SK-N-SH (cell line): ENCODE data around the gene XXYLT1. TPM values are rescaled to one million over a fixed set of nuclear protein-coding genes. Genes with fewer than 3 reads are reported as not detected.

Source experiments
- CTCF ChIA-PET: fragments of 300-600, 350-600 bp; formaldehyde crosslinking; extraction: SDS; loops from one replicate; lab custom pipeline; 2021; lab: Yijun Ruan, JAX
- POLR2A ChIA-PET: fragments of 350-600 bp; sonication (Branson Sonifier 250); formaldehyde crosslinking; extraction: SDS; loops from one replicate; lab custom pipeline; 2020; ENCODE audit warnings: antibody characterized with exemption, inconsistent platforms; lab: Yijun Ruan, JAX
- DNase-seq: peaks from one replicate; pipeline ENCODE4 v3.0.0; 2012
- H2AFZ ChIP-seq: fragments of 200-600 bp; sonication (generic); 2 replicates; pipeline ENCODE4 v1.8.1; 2016; ENCODE audit warnings: antibody characterized with exemption, mild to moderate bottlenecking, low read depth
- H3F3A ChIP-seq: fragments of 200-600 bp; sonication (generic); replicated peaks from 2 replicates; pipeline ENCODE3; 2016; ENCODE audit warnings: antibody characterized with exemption, mild to moderate bottlenecking; ENCODE audit not compliant: insufficient read depth
- H3K27ac ChIP-seq, 2 experiments: fragments of 200-500 bp in 1 of 2; fragments of 200-600 bp in 1 of 2; sonication (Bioruptor generic) in 1 of 2; sonication (generic), shearing (Covaris generic) in 1 of 2; 2 replicates each; pipeline versions ENCODE4 v1.5.1 to v1.6.1; 2014 to 2016; ENCODE audit warnings: low read depth in 2 of 2, inconsistent platforms in 1 of 2, low read length in 1 of 2, mild to moderate bottlenecking in 1 of 2, mixed read lengths in 1 of 2
- H3K27me3 ChIP-seq: fragments of 200-600 bp; sonication (generic), shearing (Covaris generic); 2 replicates; pipeline ENCODE4 v1.6.1; 2016; ENCODE audit warnings: mixed run types; ENCODE audit not compliant: insufficient read depth
- H3K36me3 ChIP-seq, 2 experiments: fragments of 200-500 bp in 1 of 2; fragments of 200-600 bp in 1 of 2; sonication (Bioruptor generic) in 1 of 2; sonication (generic) in 1 of 2; replicated peaks in 1 of 2; 2 replicates each; pipeline versions ENCODE3 to v1.5.1; 2014 to 2016; ENCODE audit warnings: low read length in 1 of 2, mild to moderate bottlenecking in 1 of 2; ENCODE audit not compliant: insufficient read depth in 2 of 2, control insufficient read depth in 1 of 2
- H3K4me1 ChIP-seq, 2 experiments: fragments of 200-500 bp in 1 of 2; fragments of 200-600 bp in 1 of 2; sonication (Bioruptor generic) in 1 of 2; sonication (generic), shearing (Covaris generic) in 1 of 2; 2 replicates each; pipeline versions ENCODE4 v1.5.1 to v1.6.1; 2014 to 2016; ENCODE audit warnings: low read depth in 1 of 2, low read length in 1 of 2, mixed run types in 1 of 2; ENCODE audit not compliant: insufficient read depth in 2 of 2, control insufficient read depth in 1 of 2
- H3K4me2 ChIP-seq: fragments of 200-600 bp; sonication (generic), shearing (Covaris generic); 2 replicates; pipeline ENCODE4 v1.6.1; 2017; ENCODE audit warnings: mixed run types
- H3K4me3 ChIP-seq, 2 experiments: fragments of 200-500 bp in 1 of 2; fragments of 200-600 bp in 1 of 2; sonication (Bioruptor generic) in 1 of 2; sonication (generic), shearing (Covaris generic) in 1 of 2; 2 replicates each; pipeline versions ENCODE4 v1.5.1 to v1.8.1; 2014 to 2016; ENCODE audit warnings: low read depth in 2 of 2, inconsistent platforms in 1 of 2, low read length in 1 of 2, mild to moderate bottlenecking in 1 of 2, mixed read lengths in 1 of 2, moderate library complexity in 1 of 2
- H3K79me2 ChIP-seq: fragments of 200-600 bp; sonication (generic); 2 replicates; pipeline ENCODE4 v1.8.1; 2017; ENCODE audit warnings: mild to moderate bottlenecking; ENCODE audit not compliant: insufficient read depth
- H3K9ac ChIP-seq: fragments of 200-600 bp; sonication (generic); 2 replicates; pipeline ENCODE4 v1.6.1; 2017; ENCODE audit warnings: mixed run types
- H3K9me2 ChIP-seq: fragments of 200-600 bp; sonication (generic); 2 replicates; pipeline ENCODE4 v1.6.1; 2017; ENCODE audit warnings: mixed run types
- H3K9me3 ChIP-seq: fragments of 200-600 bp; sonication (generic); 2 replicates; pipeline ENCODE4 v1.6.1; 2017; ENCODE audit warnings: mixed run types, mild to moderate bottlenecking, moderate library complexity
- H4K20me1 ChIP-seq: fragments of 200-600 bp; sonication (generic); 2 replicates; pipeline ENCODE4 v1.6.1; 2017; ENCODE audit warnings: mild to moderate bottlenecking, mixed run types; ENCODE audit not compliant: insufficient read depth
- CTCF ChIP-seq: fragments of 200-600 bp; sonication (generic); IDR thresholded peaks from 2 replicates; pipeline ENCODE4 v1.6.1; 2017; ENCODE audit warnings: antibody characterized with exemption, mild to moderate bottlenecking, moderate library complexity
- EP300 ChIP-seq, 2 experiments: IDR thresholded peaks; 2 replicates each; pipeline versions ENCODE4 v1.4.0 to v1.6.1; 2012; ENCODE audit warnings: borderline replicate concordance in 1 of 2, low read depth in 1 of 2, low read length in 1 of 2
- GATA2 ChIP-seq: sonication (generic); formaldehyde crosslinking; IDR thresholded peaks from 2 replicates; pipeline ENCODE4 v1.5.0; 2020; ENCODE audit warnings: mild to moderate bottlenecking, missing genetic modification reagents
- NFIC ChIP-seq: IDR thresholded peaks from 2 replicates; pipeline ENCODE4 v1.4.0; 2012; ENCODE audit warnings: borderline replicate concordance
- PBX3 ChIP-seq: IDR thresholded peaks from 2 replicates; pipeline ENCODE4; 2012
- RCOR1 ChIP-seq: fragments of 150-350 bp; IDR thresholded peaks from 2 replicates; pipeline ENCODE4 v1.6.1; 2017; ENCODE audit warnings: antibody characterized with exemption, low read length
- REST ChIP-seq: IDR thresholded peaks from 2 replicates; pipeline ENCODE4 v1.6.1; 2012; ENCODE audit warnings: mild to moderate bottlenecking, low read depth, low read length, moderate library complexity
- RXRA ChIP-seq: IDR thresholded peaks from 2 replicates; pipeline ENCODE4 v1.4.0; 2012; ENCODE audit warnings: low read depth, mild to moderate bottlenecking, borderline replicate concordance
- SMC3 ChIP-seq: IDR thresholded peaks from 2 replicates; pipeline ENCODE4 v1.6.1; 2012; ENCODE audit warnings: low read depth, low read length, improper control_type of control experiment
- TCF12 ChIP-seq: IDR thresholded peaks from 2 replicates; pipeline ENCODE4 v1.4.0; 2012
- USF1 ChIP-seq: IDR thresholded peaks from 2 replicates; pipeline ENCODE4 v1.4.0; 2012; ENCODE audit warnings: low read depth, borderline replicate concordance
- USF2 ChIP-seq: fragments of 150-350 bp; IDR thresholded peaks from 2 replicates; pipeline ENCODE4 v1.6.1; 2017; ENCODE audit warnings: antibody characterized with exemption, low read length, low read depth, borderline replicate concordance
- WGBS: methylation state at CpG from one replicate; pipeline ENCODE4 v1.1.6; 2017; ENCODE audit warnings: low lambda C conversion rate; 5-methylcytosine and 5-hydroxymethylcytosine counted together
- polyA plus RNA-seq, 3 experiments: library from polyadenylated mRNA; depleted of rRNA; stranded (reverse); fragments of >200 nt; gene quantifications; 2 replicates each; pipeline ENCODE4 v1.2.3, GENCODE V29; 2012

The XXYLT1 gene
- polyA plus RNA-seq, 1 of the 3 experiments (the other 2 are of a cell fraction) = 22.6 TPM

GRCh38 chr3:195075199-195075940, 195.6 kb downstream of the XXYLT1 start:
- no peaks in the 10 kb centered on the region for H3K9me2 ChIP-seq
- H3K9me3 ChIP-seq = no peaks in the 10 kb centered on the region
- ChIA-PET CTCF (interaction anchor here (0.6 to 2.5 kb wide), 6 partner anchors 11 to 481 kb away, joined by 3 to 9 read pairs (median 4); no protein-coding TSS in a partner anchor), POLR2A (no interaction called here)
- WGBS = 82% methylated on average over 5 of the region's 14 CpGs
- H3K27ac ChIP-seq = peak overlapping the region in 1 of 2 experiments; percentile 48; a peak in 2 of 4 replicates
- peaks cover 0 to 50% of the 10 kb centered on the region in 2 experiments; a peak in 1 of 4 replicates for H3K4me1 ChIP-seq
- no peak overlapping the region for H3K4me2 ChIP-seq
- no peak overlapping the region for H3K4me3 ChIP-seq
- H2AFZ ChIP-seq = no peak overlapping the region
- H3K27me3 ChIP-seq = no peaks in the 10 kb centered on the region
- no peaks in the 10 kb centered on the region for H3K36me3 ChIP-seq
- H3F3A ChIP-seq = no peaks in the 10 kb centered on the region
- no peak overlapping the region for H3K9ac ChIP-seq
- H3K79me2 ChIP-seq = no peaks in the 10 kb centered on the region
- no peak for TF ChIP-seq REST
- 0 out of 2 replicates have a peak, but pooled peaks have one; percentile 3 for TF ChIP-seq TCF12
- no peak for TF ChIP-seq NFIC
- no peak for DNase-seq
- H4K20me1 ChIP-seq = no peaks in the 10 kb centered on the region

- H3K9me2 ChIP-seq = no peaks in the 10 kb centered on the region
- ChIA-PET CTCF (interaction anchor here (1.0 to 1.5 kb wide), 3 partner anchors 10 to 403 kb away, joined by 3 to 5 read pairs (median 4); partner anchors contain the start of gene LSG1), POLR2A (no interaction called here)
- H3K4me3 ChIP-seq = no peak overlapping the region
- no peaks in the 10 kb centered on the region for H3K9me3 ChIP-seq
- peaks cover 0 to 5% of the 10 kb centered on the region in 2 experiments for H3K36me3 ChIP-seq
- no peak overlapping the region for H3K27ac ChIP-seq
- DNase-seq = no peak
- peaks cover 0 to 38% of the 10 kb centered on the region in 2 experiments; a peak in 1 of 4 replicates for H3K4me1 ChIP-seq
- no peaks in the 10 kb centered on the region for H3F3A ChIP-seq
- H3K4me2 ChIP-seq = no peak overlapping the region
- no peak overlapping the region for H3K9ac ChIP-seq
- H2AFZ ChIP-seq = no peak overlapping the region
- no peaks in the 10 kb centered on the region for H3K27me3 ChIP-seq
- no peaks in the 10 kb centered on the region for H3K79me2 ChIP-seq
- H4K20me1 ChIP-seq = no peaks in the 10 kb centered on the region
- WGBS = 95% methylated on average over 16 of the region's 25 CpGs
- TF ChIP-seq NFIC (no peak), RCOR1 (no peak), TCF12 (no peak), RXRA (no peak), EP300 (IDR thresholded peaks at IDR 0.05; ENCODE audit: borderline replicate concordance in 1 of 2, low read depth in 1 of 2, low read length in 1 of 2) (no peak), PBX3 (no peak), USF1 (no peak), CTCF (no peak), SMC3 (no peak), GATA2 (no peak), USF2 (no peak)
Observed at GRCh38 chr3:195073866-195074860, 196.8 kb downstream of the XXYLT1 start.
